Hepatocyte (in vitro differentiated cells): ENCODE results near the gene GPNMB. TPM values are rescaled to one million over a fixed set of nuclear protein-coding genes. Genes with fewer than 3 reads are reported as not detected.
"Not testable (repeated sequence)": the region's sequence is repeated elsewhere in the genome, so short reads cannot be mapped to it uniquely, and the experiment has no call there.

Experiments
- DNase-seq: peaks from one replicate; pipeline ENCODE4 v3.0.0-alpha.2; 2016; ENCODE audit warnings: low spot score
- H2AFZ ChIP-seq: fragments of 200-600 bp; sonication (generic); 2 replicates; pipeline ENCODE4 v1.6.0; 2016; ENCODE audit warnings: antibody characterized with exemption, mild to moderate bottlenecking
- H3K27ac ChIP-seq: fragments of 200-600 bp; sonication (generic); 2 replicates; pipeline ENCODE4 v1.5.1; 2016; ENCODE audit warnings: mild to moderate bottlenecking
- H3K27me3 ChIP-seq: fragments of 200-600 bp; sonication (generic); 2 replicates; pipeline ENCODE4 v1.6.1; 2016
- H3K36me3 ChIP-seq: fragments of 200-600 bp; sonication (generic); replicated peaks from 2 replicates; pipeline ENCODE4 v1.5.1; 2016; ENCODE audit warnings: low read depth; ENCODE audit not compliant: insufficient read depth
- H3K4me1 ChIP-seq: fragments of 200-600 bp; sonication (generic); 2 replicates; pipeline ENCODE4 v1.5.1; 2016; ENCODE audit warnings: mild to moderate bottlenecking, moderate library complexity; ENCODE audit not compliant: insufficient read depth
- H3K4me2 ChIP-seq: fragments of 200-600 bp; sonication (generic); 2 replicates; pipeline ENCODE4 v1.6.0; 2016
- H3K4me3 ChIP-seq: fragments of 200-600 bp; sonication (generic); 2 replicates; pipeline ENCODE4 v1.5.1; 2016; ENCODE audit warnings: mild to moderate bottlenecking
- H3K79me2 ChIP-seq: fragments of 200-600 bp; sonication (generic); 2 replicates; pipeline ENCODE4 v1.6.0; 2017; ENCODE audit warnings: mild to moderate bottlenecking
- H3K9me2 ChIP-seq: fragments of 200-600 bp; sonication (generic); replicated peaks from 2 replicates; pipeline ENCODE4 v1.6.0; 2017; ENCODE audit warnings: mild to moderate bottlenecking; ENCODE audit not compliant: insufficient read depth
- H3K9me3 ChIP-seq: fragments of 200-600 bp; sonication (generic); 2 replicates; pipeline ENCODE4 v1.5.1; 2016; ENCODE audit warnings: low read depth, mild to moderate bottlenecking
- H4K20me1 ChIP-seq: fragments of 200-600 bp; sonication (generic); 2 replicates; pipeline ENCODE4 v1.6.0; 2016; ENCODE audit warnings: mild to moderate bottlenecking; ENCODE audit not compliant: insufficient read depth, poor library complexity, severe bottlenecking
- CTCF ChIP-seq: fragments of 200-600 bp; sonication (generic); IDR thresholded peaks from 2 replicates; pipeline ENCODE4 v1.5.1; 2016; ENCODE audit warnings: antibody characterized with exemption, mild to moderate bottlenecking; ENCODE audit not compliant: poor library complexity
- EZH2 ChIP-seq: fragments of 200-600 bp; sonication (generic); IDR thresholded peaks from 2 replicates; pipeline ENCODE4 v1.6.1; 2016; ENCODE audit warnings: antibody characterized with exemption, mild to moderate bottlenecking, borderline replicate concordance
- EZH2phosphoT487 ChIP-seq: fragments of 200-600 bp; sonication (generic); IDR thresholded peaks from one replicate; pipeline ENCODE4 v1.6.1; 2018; ENCODE audit warnings: antibody characterized with exemption, mild to moderate bottlenecking, low read depth, moderate library complexity; ENCODE audit not compliant: unreplicated experiment, severe bottlenecking
- WGBS: methylation state at CpG from one replicate; pipeline ENCODE4 v1.1.6; 2016; ENCODE audit warnings: low lambda C conversion rate; ENCODE audit errors: missing lambda C conversion rate; 5-methylcytosine and 5-hydroxymethylcytosine counted together
- polyA plus RNA-seq: library from polyadenylated mRNA; unstranded; fragments of >200 nt; fragmentation: Nextera tagmentation; extraction: Ambion mirVana; gene quantifications from 2 replicates; pipeline ENCODE4 v1.2.1, GENCODE V29; 2016
- total RNA-seq: library from RNA; depleted of rRNA; stranded (reverse); fragments of >200 nt; gene quantifications from 2 replicates; pipeline ENCODE4 v1.2.3, GENCODE V29; 2014

Gene GPNMB
- total and polyA plus RNA-seq, 2 experiments from 2014 or later = 32.1 to 36.3 TPM

DNA sequence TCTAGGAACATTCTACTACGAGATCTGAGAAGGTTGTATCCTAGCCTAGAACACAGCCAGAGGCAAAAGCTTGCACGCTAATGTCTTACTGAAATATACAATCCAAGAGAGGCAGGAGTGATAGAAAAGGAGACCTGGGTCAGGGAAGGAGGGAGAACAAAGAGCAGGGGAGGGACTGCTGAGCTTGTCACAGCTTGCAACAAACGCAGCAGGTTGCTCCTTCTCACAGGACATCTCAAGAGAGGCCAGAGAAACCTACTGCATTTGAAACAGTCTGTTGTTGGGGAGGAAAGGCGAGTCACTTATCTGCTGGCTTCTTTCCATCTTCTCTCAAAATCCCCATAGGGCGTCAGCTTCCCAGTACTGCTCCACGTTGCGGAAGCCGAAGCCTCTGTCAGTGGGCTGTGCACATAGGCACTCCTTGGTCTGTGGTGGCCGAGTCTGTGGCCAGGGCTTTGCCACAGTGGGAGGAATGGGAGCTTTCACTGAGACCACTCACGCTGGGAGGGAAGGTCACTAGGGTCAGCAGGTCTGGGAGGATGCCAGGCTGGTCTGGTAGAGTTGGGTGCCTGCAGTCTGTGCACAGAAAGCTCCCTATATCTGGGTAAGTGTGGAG is 25.8 kb upstream of the GPNMB start:
- no peaks in the 10 kb centered on the region for H3K9me2 ChIP-seq
- no peak overlapping the region for H3K4me3 ChIP-seq
- H3K9me3 ChIP-seq = no peaks in the 10 kb centered on the region
- 72% methylated on average over 10 of the region's 10 CpGs for WGBS
- H4K20me1 ChIP-seq = no peaks in the 10 kb centered on the region
- no peaks in the 10 kb centered on the region for H3K36me3 ChIP-seq
- H3K27me3 ChIP-seq = no peaks in the 10 kb centered on the region
- H3K4me2 ChIP-seq = no peak overlapping the region
- no peak overlapping the region for H3K27ac ChIP-seq
- TF ChIP-seq EZH2 (no peak), CTCF (no peak), EZH2phosphoT487 (no peak)
- no peak for DNase-seq
- no peaks in the 10 kb centered on the region for H3K4me1 ChIP-seq
- H3K79me2 ChIP-seq = no peaks in the 10 kb centered on the region
- no peak overlapping the region for H2AFZ ChIP-seq

- no peaks in the 10 kb centered on the region for H3K27me3 ChIP-seq
- no peaks in the 10 kb centered on the region for H3K9me2 ChIP-seq
- no peaks in the 10 kb centered on the region for H3K36me3 ChIP-seq
- no peaks in the 10 kb centered on the region for H4K20me1 ChIP-seq
- no peaks in the 10 kb centered on the region for H3K9me3 ChIP-seq
- no peak overlapping the region for H3K4me3 ChIP-seq
- no peaks in the 10 kb centered on the region for H3K4me1 ChIP-seq
- H3K27ac ChIP-seq = no peak overlapping the region
- WGBS = 43% methylated on average over 5 of the region's 5 CpGs
- no peak overlapping the region for H3K4me2 ChIP-seq
- no peak for TF ChIP-seq CTCF
- no peak for TF ChIP-seq EZH2phosphoT487
- TF ChIP-seq EZH2 = no peak
- no peak overlapping the region for H2AFZ ChIP-seq
- no peak for DNase-seq
- no peaks in the 10 kb centered on the region for H3K79me2 ChIP-seq
These were observed 24.0 kb upstream of the GPNMB start for GRCh38 chr7:23222439-23223030.

GRCh38 chr7:23224364-23224763 is 22.2 kb upstream of the GPNMB start:
- H3K4me2 ChIP-seq, H3K27ac ChIP-seq, DNase-seq, H3K27me3 ChIP-seq, H3K79me2 ChIP-seq, H3K9me3 ChIP-seq, H3K4me3 ChIP-seq, H4K20me1 ChIP-seq, H2AFZ ChIP-seq, H3K36me3 ChIP-seq, H3K9me2 ChIP-seq, H3K4me1 ChIP-seq: not testable (repeated sequence)
- 94% methylated on average over 4 of the region's 4 CpGs for WGBS

GRCh38 chr7:23226844-23227450 is 19.6 kb upstream of the GPNMB start:
- H3K4me3 ChIP-seq = no peak overlapping the region

More at GRCh38 chr7:23226844-23227450, 19.6 kb upstream of the GPNMB start:
- Histone ChIP-seq H3K27me3 (no peaks in the 10 kb centered on the region), H3K9me2 (no peaks in the 10 kb centered on the region), H3K36me3 (no peaks in the 10 kb centered on the region), H4K20me1 (no peaks in the 10 kb centered on the region), H3K4me1 (no peaks in the 10 kb centered on the region), H3K79me2 (no peaks in the 10 kb centered on the region), H3K27ac (no peak overlapping the region), H3K9me3 (no peaks in the 10 kb centered on the region), H2AFZ (no peak overlapping the region), H3K4me2 (no peak overlapping the region)
- WGBS = 88% methylated on average over 4 of the region's 4 CpGs
- no peak for TF ChIP-seq CTCF
- no peak for TF ChIP-seq EZH2phosphoT487
- no peak for TF ChIP-seq EZH2
- no peak for DNase-seq
